DMS114 treated with DMSO at 0.1 percent for 48 hours (cell line): ENCODE measurements around the gene RNASE7.

Source experiments
- DNase-seq: peaks from one replicate; lab custom pipeline; 2025; ENCODE audit not compliant: unreplicated experiment; lab: John Stamatoyannopoulos, UW

RNASE7 gene

DNA sequence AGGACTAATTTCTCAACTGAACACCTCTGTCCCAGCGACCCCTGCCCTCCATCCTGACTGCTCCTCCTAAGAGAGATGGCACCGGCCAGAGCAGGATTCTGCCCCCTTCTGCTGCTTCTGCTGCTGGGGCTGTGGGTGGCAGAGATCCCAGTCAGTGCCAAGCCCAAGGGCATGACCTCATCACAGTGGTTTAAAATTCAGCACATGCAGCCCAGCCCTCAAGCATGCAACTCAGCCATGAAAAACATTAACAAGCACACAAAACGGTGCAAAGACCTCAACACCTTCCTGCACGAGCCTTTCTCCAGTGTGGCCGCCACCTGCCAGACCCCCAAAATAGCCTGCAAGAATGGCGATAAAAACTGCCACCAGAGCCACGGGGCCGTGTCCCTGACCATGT is 756 bp downstream of the RNASE7 start:
- DNase-seq, result no peak

DNA sequence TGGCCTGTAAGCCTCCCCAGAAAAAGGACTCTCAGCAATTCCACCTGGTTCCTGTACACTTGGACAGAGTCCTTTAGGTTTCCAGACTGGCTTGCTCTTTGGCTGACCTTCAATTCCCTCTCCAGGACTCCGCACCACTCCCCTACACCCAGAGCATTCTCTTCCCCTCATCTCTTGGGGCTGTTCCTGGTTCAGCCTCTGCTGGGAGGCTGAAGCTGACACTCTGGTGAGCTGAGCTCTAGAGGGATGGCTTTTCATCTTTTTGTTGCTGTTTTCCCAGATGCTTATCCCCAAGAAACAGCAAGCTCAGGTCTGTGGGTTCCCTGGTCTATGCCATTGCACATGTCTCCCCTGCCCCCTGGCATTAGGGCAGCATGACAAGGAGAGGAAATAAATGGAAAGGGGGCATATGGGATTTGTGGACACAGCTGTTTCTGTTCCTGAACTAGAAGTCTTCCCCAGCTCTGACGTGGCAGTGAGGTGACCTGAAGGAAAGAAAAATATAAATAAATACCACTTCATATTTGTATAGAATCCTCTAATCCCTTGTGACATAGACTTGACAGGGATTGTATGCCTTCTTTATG is 1.3 kb downstream of the RNASE7 start:
- no peak for DNase-seq

GRCh38 chr14:21043974-21044618 is 1.9 kb downstream of the RNASE7 start:
- DNase-seq, result no peak

DNA sequence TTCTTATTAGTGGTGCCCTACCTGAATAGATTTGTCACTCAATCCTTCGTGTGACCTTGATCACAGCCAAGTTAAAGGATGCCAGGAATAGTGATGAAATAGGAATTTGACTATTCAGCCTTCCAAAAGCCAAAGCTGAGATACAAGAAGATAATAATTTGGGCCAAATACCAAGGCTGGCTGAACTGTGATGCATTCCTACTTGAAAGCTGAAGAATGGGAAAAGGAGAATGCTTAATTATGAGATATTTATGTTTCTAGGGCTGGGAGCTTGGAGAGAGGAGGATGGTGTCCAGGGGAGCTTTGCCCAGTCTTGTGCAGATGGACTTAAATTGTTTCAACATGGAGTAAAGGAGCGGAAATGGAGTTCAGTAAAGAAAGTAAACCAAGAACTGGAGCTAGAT is 5.2 kb downstream of the RNASE7 start:
- DNase-seq, result no peak

DNA sequence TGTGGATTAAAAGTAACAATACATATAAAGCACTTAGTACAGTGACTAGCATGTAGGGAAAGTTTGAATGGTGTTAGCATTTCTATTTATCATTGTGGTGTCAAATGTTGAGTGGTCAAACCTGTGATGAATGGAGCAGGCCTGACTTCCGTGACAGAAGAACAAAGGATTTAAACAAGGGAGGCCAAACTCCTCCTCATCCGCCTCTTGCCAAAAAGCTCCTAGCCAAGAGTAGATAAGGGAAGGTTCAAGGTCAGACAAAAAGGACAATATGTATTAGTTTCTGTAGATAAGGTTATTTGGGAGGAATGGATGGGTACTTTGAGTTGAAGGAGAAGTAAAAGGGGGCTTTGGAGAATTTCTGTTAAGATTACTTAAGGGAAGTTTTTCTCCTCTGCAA is 6.5 kb downstream of the RNASE7 start:
- DNase-seq, result no peak

DNA sequence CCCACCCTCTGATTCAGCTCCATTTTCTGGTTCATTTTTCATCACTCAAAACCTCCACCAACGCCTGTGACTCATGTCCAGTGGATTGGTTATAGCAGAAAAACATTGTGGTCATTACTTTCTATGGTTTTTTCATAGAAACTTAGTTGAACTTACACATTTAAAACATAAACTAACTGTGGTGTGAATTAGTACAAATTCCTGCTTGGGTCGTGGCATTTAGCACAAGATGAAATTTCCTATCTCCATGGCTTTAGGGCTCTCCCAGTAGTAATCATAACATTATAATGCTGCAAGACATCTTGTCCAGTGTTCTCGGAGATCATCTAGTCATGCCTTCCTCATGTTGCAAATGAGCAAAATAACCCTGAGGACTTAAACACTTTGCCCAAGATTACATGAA is 7.1 kb downstream of the RNASE7 start:
- DNase-seq, result no peak

- no peak for DNase-seq
These were observed 8.4 kb downstream of the RNASE7 start for GRCh38 chr14:21050597-21050996.

- no peak for DNase-seq
These were observed 11.3 kb downstream of the RNASE7 start for GRCh38 chr14:21053184-21054122.

DNA sequence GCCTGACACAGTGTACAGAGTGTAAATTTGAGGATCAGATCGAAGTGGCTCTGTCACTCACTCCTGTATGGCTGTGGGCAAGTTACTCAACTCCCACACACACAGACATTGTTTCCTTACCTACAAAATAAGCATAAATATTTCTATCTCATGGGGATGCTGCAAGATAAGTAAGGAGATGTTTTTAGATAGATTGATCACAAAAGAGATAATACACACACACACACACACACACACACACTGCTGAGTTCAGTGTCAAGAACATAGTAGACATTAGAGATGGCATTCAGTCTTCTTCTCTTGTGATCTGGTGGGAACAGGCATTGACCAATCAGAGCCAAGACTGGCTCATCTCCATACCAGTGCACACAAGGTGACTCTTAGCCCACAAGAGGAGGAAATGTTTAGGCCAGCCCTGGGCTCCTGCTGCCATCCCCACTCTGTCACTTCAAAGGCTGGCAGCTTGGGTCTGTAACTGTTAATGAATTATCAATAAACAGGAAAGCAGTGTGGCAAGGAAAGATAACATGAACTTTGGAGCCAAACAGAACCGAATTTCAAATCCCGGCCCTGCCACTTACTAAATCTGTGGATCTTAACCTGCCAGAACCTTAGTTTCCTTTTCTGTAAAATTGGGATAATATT is 12.1 kb downstream of the RNASE7 start:
- no peak for DNase-seq

GRCh38 chr14:21054768-21055145 is 12.6 kb downstream of the RNASE7 start:
- DNase-seq, result no peak

- DNase-seq, result no peak
These were observed 13.4 kb downstream of the RNASE7 start for GRCh38 chr14:21055432-21056117.

- no peak for DNase-seq
These were observed 14.5 kb downstream of the RNASE7 start for GRCh38 chr14:21056520-21057163.

DNA sequence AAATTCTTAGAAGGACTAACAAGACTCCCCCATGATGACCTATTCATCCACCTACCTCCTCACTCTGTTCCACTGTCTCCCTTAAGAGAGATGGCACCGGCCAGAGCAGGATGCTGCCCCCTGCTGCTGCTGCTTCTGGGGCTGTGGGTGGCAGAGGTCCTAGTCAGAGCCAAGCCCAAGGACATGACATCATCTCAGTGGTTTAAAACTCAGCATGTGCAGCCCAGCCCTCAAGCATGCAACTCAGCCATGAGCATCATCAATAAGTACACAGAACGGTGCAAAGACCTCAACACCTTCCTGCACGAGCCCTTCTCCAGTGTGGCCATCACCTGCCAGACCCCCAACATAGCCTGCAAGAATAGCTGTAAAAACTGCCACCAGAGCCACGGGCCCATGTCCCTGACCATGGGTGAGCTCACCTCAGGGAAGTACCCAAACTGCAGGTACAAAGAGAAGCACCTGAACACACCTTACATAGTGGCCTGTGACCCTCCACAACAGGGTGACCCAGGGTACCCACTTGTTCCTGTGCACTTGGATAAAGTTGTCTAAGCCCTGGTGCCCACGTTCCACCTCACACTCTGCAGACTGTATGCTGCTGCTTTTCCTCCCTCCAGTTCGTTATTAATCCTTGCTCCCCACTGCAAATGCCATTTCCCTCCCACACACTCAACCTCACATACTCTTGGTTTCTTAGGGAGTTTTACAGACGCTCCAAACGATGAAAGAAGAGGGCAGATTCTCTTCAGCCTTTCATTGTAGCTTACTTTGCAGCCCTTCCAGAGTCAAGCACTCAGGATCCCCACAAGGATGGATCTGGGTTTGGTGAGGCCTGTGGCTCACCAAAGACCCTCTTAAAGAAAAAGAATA is 15.9 kb downstream of the RNASE7 start, which contains the start of gene RNASE8:
RNASE8 (plus strand) TSS at position 20 of the 873 bp plus-strand sequence; CDS start at position 91, 71 bp downstream.
- no peak for DNase-seq

DNA sequence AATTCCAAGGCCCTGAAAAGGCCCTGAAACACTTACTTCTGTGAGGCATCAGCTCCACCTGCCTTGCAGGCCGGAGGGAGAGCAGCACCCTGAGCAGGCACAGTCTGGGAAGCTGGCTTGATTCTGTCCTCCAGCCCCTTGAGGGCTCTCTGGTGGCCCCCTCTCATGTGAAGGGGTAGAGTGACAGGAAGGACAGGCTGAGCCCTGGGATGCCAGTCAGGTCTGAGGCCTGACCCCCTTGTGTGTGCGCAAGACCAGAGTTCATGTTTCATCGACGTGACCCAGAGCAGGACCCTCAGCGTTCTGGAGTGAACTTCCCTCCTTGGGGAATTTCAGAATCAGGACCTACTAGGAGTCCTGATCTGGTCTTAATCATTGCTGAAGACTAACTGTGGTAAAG is 16.7 kb downstream of the RNASE7 start:
- DNase-seq, result no peak

- no peak for DNase-seq
These were observed 17.9 kb downstream of the RNASE7 start for GRCh38 chr14:21059842-21060613.

GRCh38 chr14:21060614-21061346 is 18.6 kb downstream of the RNASE7 start:
- DNase-seq, result no peak

DNA sequence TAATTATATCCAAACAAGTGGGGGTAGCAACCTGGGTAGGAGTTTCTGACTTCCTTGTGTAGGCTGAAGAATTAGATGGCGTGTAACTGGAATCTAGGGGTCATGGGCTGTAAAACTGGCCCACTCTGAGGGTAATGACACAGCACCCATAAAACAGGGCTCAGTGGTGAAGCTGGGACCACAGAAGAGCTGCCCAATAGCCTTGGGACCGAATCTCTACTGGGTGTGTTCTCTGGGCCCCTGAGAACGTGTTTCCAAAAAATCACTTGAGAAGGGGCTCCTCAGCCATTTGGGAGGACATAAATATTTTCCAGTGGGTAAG is 19.1 kb downstream of the RNASE7 start:
- DNase-seq, result no peak

DNA sequence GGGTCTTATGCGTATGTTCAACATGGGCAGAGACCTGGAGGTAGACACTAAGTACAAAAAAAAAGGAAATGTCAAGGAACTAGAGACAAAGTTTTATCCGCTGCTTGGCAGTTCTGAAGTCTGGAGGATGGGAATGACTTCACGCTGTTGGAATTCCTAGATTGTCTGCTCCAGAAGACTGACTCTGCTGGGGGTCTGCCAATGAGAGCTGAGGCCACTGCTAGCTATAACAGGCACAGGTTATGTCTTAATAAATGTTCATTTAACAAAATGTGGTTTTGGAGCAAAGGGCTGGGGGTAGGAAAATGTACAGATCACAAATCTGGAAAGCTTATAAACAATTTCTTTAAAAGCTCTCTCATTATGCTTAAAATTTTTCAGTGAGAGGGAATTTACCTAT is 21.3 kb downstream of the RNASE7 start:
- DNase-seq, result no peak
